ENCODE data around the gene MBD3L5. TPM values are rescaled to one million over a fixed set of nuclear protein-coding genes. Genes with fewer than 3 reads are reported as not detected.

Gene MBD3L5
- total and polyA plus RNA-seq, 2 donors (not counting 3 experiments of a cell fraction or from before 2014, with no cell fraction given) = not detected

DNA sequence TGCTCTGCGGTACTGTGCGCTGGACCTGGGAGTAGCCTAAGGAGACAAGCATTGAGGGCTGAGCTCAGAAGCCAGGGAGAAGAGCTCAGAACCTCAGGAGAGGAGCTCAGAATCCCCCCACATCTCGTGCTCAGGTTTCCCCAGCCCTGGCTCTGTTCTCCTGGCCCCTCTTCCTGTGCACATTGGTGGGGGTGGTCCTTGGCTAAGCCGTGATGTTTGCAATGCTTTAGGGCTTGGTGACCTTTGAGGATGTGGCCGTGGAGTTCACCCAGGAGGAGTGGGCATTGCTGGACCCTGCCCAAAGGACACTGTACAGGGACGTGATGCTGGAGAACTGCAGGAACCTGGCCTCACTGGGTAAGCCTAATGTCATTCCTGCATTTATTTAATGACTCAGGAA, 45.8 kb downstream of the MBD3L5 start:
- no peaks in the 10 kb centered on the region for H4K20me1 ChIP-seq (replicated peaks; ENCODE audit: control insufficient read depth, extremely low read depth, insufficient read depth, low read length)
- H2AFZ ChIP-seq (ENCODE audit: low read depth, low read length) = no peak overlapping the region
- H3K9ac ChIP-seq (replicated peaks; ENCODE audit: extremely low read depth, insufficient read depth, low read length) = no peak overlapping the region
- FAIRE-seq (no peak), DNase-seq (ENCODE audit: low read depth, low spot score) (no peak)
- BruUV-seq (replicated peaks) = no TSS peak
- intact Hi-C loops (cut with micrococcal nuclease) (no loop called here), dilution Hi-C loops (cut with MboI; ENCODE audit: extremely low pct_ligation_motif_present, low sequenced_read_pairs) (no loop called here)
- no peak overlapping the region for H3K27ac ChIP-seq (ENCODE audit: insufficient read depth, low read depth, low read length)
- ChIA-PET POLR2A (no interaction called here), CTCF (no interaction called here)
- TF ChIP-seq MYC (IDR thresholded peaks at IDR 0.05; ENCODE audit: low read depth, low read length) (no peak), FOS (IDR thresholded peaks at IDR 0.05; ENCODE audit: borderline replicate concordance, insufficient read depth, low read length) (no peak), JUN (IDR thresholded peaks at IDR 0.05; ENCODE audit: borderline replicate concordance, insufficient read depth, insufficient read length, low read depth) (no peak), EZH2 (IDR thresholded peaks at IDR 0.05; ENCODE audit: borderline replicate concordance, low read depth, low read length, severe bottlenecking) (no peak), GATA2 (IDR thresholded peaks at IDR 0.05; ENCODE audit: insufficient read depth, insufficient read length, low read depth, low read length) (no peak)
- peaks cover 32 to 44% of the 10 kb centered on the region in 2 experiments for H3K36me3 ChIP-seq (ENCODE audit: control insufficient read depth in 2 of 2, extremely low read depth in 1 of 2, insufficient read depth in 2 of 2, low read length in 2 of 2)
- H3K4me1 ChIP-seq (ENCODE audit: control insufficient read depth, extremely low read depth, insufficient read depth, low read length) = no peaks in the 10 kb centered on the region
- peaks cover 2% of the 10 kb centered on the region for H3K79me2 ChIP-seq (ENCODE audit: control insufficient read depth, insufficient read depth, low read length)
- no peak overlapping the region for H3K4me2 ChIP-seq (ENCODE audit: insufficient read depth, low read length)
- H3K9me3 ChIP-seq (replicated peaks; ENCODE audit: control insufficient read depth, insufficient read depth, low read length) = peaks cover 17% of the 10 kb centered on the region
- no peaks in the 10 kb centered on the region for H3K9me1 ChIP-seq (replicated peaks; ENCODE audit: control insufficient read depth, extremely low read depth, insufficient read depth, low read length)
- H3K4me3 ChIP-seq (replicated peaks in 1 of 3; ENCODE audit: insufficient read depth in 1 of 3, low read depth in 1 of 3, low read length in 3 of 3) = no peak overlapping the region
- H3K27me3 ChIP-seq (ENCODE audit: control insufficient read depth in 2 of 2, insufficient read depth in 2 of 2, low read length in 2 of 2) = no peaks in the 10 kb centered on the region

DNA sequence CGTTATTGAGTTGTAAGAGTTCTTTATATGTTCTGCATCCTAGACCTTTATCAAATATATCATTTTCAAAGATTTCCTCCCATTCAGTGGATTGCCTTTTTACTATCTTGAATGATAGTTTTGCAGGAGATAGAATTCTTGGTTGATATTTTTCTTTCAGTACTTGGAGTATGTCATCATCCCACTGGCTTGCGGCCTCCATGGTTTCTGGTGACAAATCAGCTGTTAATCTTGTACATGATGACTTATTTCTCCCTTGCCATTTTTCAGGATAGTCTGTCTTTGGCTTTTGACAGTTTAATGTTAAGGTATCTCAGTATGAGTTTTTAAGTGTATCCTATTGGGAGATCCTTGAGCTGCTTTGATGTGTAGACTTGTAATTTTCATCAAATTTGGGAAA, 47.6 kb downstream of the MBD3L5 start:
- POLR2A ChIA-PET = no interaction called here
- no peaks in the 10 kb centered on the region for H4K20me1 ChIP-seq (replicated peaks; ENCODE audit: control insufficient read depth, extremely low read depth, insufficient read depth, low read length)
- no peak overlapping the region for H3K27ac ChIP-seq (ENCODE audit: insufficient read depth, low read depth, low read length)
- H3K27me3 ChIP-seq (ENCODE audit: control insufficient read depth in 2 of 2, insufficient read depth in 2 of 2, low read length in 2 of 2) = no peaks in the 10 kb centered on the region
- TF ChIP-seq EZH2 (IDR thresholded peaks at IDR 0.05; ENCODE audit: borderline replicate concordance, low read depth, low read length, severe bottlenecking) = no peak
- BruUV-seq (replicated peaks) = no TSS peak
- FAIRE-seq = no peak
- H3K4me2 ChIP-seq (ENCODE audit: insufficient read depth, low read length) = no peak overlapping the region
- intact Hi-C loops (cut with micrococcal nuclease) = no loop called here
- peaks cover 2% of the 10 kb centered on the region for H3K79me2 ChIP-seq (ENCODE audit: control insufficient read depth, insufficient read depth, low read length)
- no peak overlapping the region for H3K4me3 ChIP-seq (replicated peaks in 1 of 3; ENCODE audit: insufficient read depth in 1 of 3, low read depth in 1 of 3, low read length in 3 of 3)
- no peak for DNase-seq (ENCODE audit: low read depth, low spot score)
- H3K36me3 ChIP-seq (ENCODE audit: control insufficient read depth in 2 of 2, extremely low read depth in 1 of 2, insufficient read depth in 2 of 2, low read length in 2 of 2) = peaks cover 36 to 51% of the 10 kb centered on the region in 2 experiments
- peaks cover 27% of the 10 kb centered on the region for H3K9me3 ChIP-seq (replicated peaks; ENCODE audit: control insufficient read depth, insufficient read depth, low read length)
- H3K4me1 ChIP-seq (ENCODE audit: control insufficient read depth, extremely low read depth, insufficient read depth, low read length) = no peaks in the 10 kb centered on the region
- H2AFZ ChIP-seq (ENCODE audit: low read depth, low read length) = no peak overlapping the region
- CTCF ChIA-PET = no interaction called here
- H3K9me1 ChIP-seq (replicated peaks; ENCODE audit: control insufficient read depth, extremely low read depth, insufficient read depth, low read length) = no peaks in the 10 kb centered on the region
- H3K9ac ChIP-seq (replicated peaks; ENCODE audit: extremely low read depth, insufficient read depth, low read length) = no peak overlapping the region
- dilution Hi-C loops (cut with MboI; ENCODE audit: extremely low pct_ligation_motif_present, low sequenced_read_pairs) = no loop called here

Other genes with a start within 250 kb of the MBD3L5 start
- not detected in 2 replicates for gene ADGRE1, start 143.0 kb upstream of the MBD3L5 start, total RNA-seq
- not detected in 2 replicates for gene ADGRE1, start 143.0 kb upstream of the MBD3L5 start, polyA plus RNA-seq
- gene MBD3L2B, start 9.1 kb upstream of the MBD3L5 start, total RNA-seq = not detected in 2 replicates
- gene MBD3L2B, start 9.1 kb upstream of the MBD3L5 start, polyA plus RNA-seq = not detected in 2 replicates
- gene MBD3L4, start 9.6 kb downstream of the MBD3L5 start, total RNA-seq = not detected in 2 replicates
- gene MBD3L4, start 9.6 kb downstream of the MBD3L5 start, polyA plus RNA-seq = not detected in 2 replicates
- not detected in 2 replicates for gene MBD3L2, start 18.7 kb downstream of the MBD3L5 start, total RNA-seq
- not detected in 2 replicates for gene MBD3L2, start 18.7 kb downstream of the MBD3L5 start, polyA plus RNA-seq
- gene MBD3L3, start 28.1 kb downstream of the MBD3L5 start, total RNA-seq = not detected in 2 replicates
- not detected in 2 replicates for gene MBD3L3, start 28.1 kb downstream of the MBD3L5 start, polyA plus RNA-seq
- 8.0 and 9.1 TPM in 2 replicates for gene ZNF557, start 39.1 kb downstream of the MBD3L5 start, total RNA-seq
- gene ZNF557, start 39.1 kb downstream of the MBD3L5 start, polyA plus RNA-seq = 1.7 and 1.9 TPM in 2 replicates

All from endothelial cell of umbilical vein (primary cell).